Esophagus squamous epithelium (tissue), 4 donors: ENCODE measurements around the gene CAPNS2.

Source experiments
- CTCF ChIP-seq, 6 experiments: fragments of 450-650 bp in 4 of 6; fragments of 200-600 bp in 2 of 6; sonication (generic) in 2 of 6; IDR thresholded peaks; one replicate each; pipeline ENCODE4 v1.5.1; 2016 to 2019; ENCODE audit warnings: antibody characterized with exemption in 6 of 6, mild to moderate bottlenecking in 4 of 6, moderate library complexity in 4 of 6
- POLR2A ChIP-seq, 4 donors: fragments of 450-650 bp; IDR thresholded peaks; one replicate each; pipeline ENCODE4 v1.6.1; 2017; ENCODE audit warnings: antibody characterized with exemption in 4 of 4, mild to moderate bottlenecking in 4 of 4, moderate library complexity in 3 of 4

GRCh38 chr16:55569025-55569424 lies 2.5 kb downstream of the CAPNS2 start:
- TF ChIP-seq CTCF (IDR thresholded peaks at IDR 0.05), result no peak
- TF ChIP-seq POLR2A (IDR thresholded peaks at IDR 0.05), result no peak
